HepG2 (cell line): ENCODE results near the gene RAD51C. TPM values are rescaled to one million over a fixed set of nuclear protein-coding genes. Genes with fewer than 3 reads are reported as not detected.
A peak's percentile ranks its signal among the peaks of the same experiment; 100 is the strongest.

Experiments used
- CC2D1A ChIP-seq: sonication (generic); formaldehyde crosslinking; IDR thresholded peaks from 2 replicates; pipeline ENCODE4 v1.8.1; 2023; ENCODE audit warnings: mild to moderate bottlenecking, missing genetic modification reagents
- CCDC6 ChIP-seq: sonication (generic); formaldehyde crosslinking; IDR thresholded peaks from 2 replicates; pipeline ENCODE4 v1.8.1; 2022; ENCODE audit warnings: mild to moderate bottlenecking, missing genetic modification reagents, moderate library complexity
- CEBPZ ChIP-seq: IDR thresholded peaks from 2 replicates; pipeline ENCODE4 v1.6.1; 2012; ENCODE audit warnings: low read length, improper control_type of control experiment
- GFI1 ChIP-seq: sonication (generic); formaldehyde crosslinking; IDR thresholded peaks from 2 replicates; pipeline ENCODE4 v1.5.0; 2020; ENCODE audit warnings: missing genetic modification reagents, mild to moderate bottlenecking, borderline replicate concordance
- KDM5A ChIP-seq: fragments of 200-600 bp; sonication (generic); IDR thresholded peaks from 2 replicates; pipeline ENCODE4 v1.7.0; 2018; ENCODE audit warnings: antibody characterized with exemption, mild to moderate bottlenecking, low read length, borderline replicate concordance
- NR0B2 ChIP-seq: sonication (generic); formaldehyde crosslinking; IDR thresholded peaks from 2 replicates; pipeline ENCODE4 v1.4.0; 2020; ENCODE audit warnings: mild to moderate bottlenecking, missing genetic modification reagents
- NR1H2 ChIP-seq: sonication (generic); formaldehyde crosslinking; IDR thresholded peaks from 2 replicates; pipeline ENCODE4 v1.8.1; 2022; ENCODE audit warnings: low read depth, missing genetic modification reagents, borderline replicate concordance
- SIN3B ChIP-seq: fragments of 150-350 bp; IDR thresholded peaks from 2 replicates; pipeline ENCODE4 v1.6.1; 2014; ENCODE audit warnings: low read length
- SMAD9 ChIP-seq: sonication (generic); formaldehyde crosslinking; IDR thresholded peaks from 2 replicates; pipeline ENCODE4 v1.5.1; 2020; ENCODE audit warnings: mild to moderate bottlenecking, missing genetic modification reagents
- TBL1XR1 ChIP-seq: fragments of 150-350 bp; IDR thresholded peaks from 2 replicates; pipeline ENCODE4 v1.6.1; 2014; ENCODE audit warnings: borderline replicate concordance, low read length; ENCODE audit not compliant: partially characterized antibody
- ZNF121 ChIP-seq: sonication (generic); formaldehyde crosslinking; IDR thresholded peaks from 2 replicates; pipeline ENCODE4 v1.5.0; 2020; ENCODE audit warnings: mild to moderate bottlenecking, missing genetic modification reagents
- ZNF256 ChIP-seq: sonication (generic); formaldehyde crosslinking; conservative IDR thresholded peaks from 2 replicates; pipeline ENCODE4 v1.4.0; 2020; ENCODE audit warnings: missing genetic modification reagents
- ZNF33B ChIP-seq: sonication (generic); formaldehyde crosslinking; IDR thresholded peaks from 2 replicates; pipeline ENCODE4 v1.5.1; 2020; ENCODE audit warnings: mild to moderate bottlenecking, missing genetic modification reagents
- ZNF614 ChIP-seq: IDR thresholded peaks from 2 replicates; pipeline ENCODE4 v1.6.1; 2018; ENCODE audit warnings: missing biosample characterization, missing genetic modification reagents, inconsistent platforms, borderline replicate concordance
- ZNF704 ChIP-seq: sonication (generic); formaldehyde crosslinking; IDR thresholded peaks from 2 replicates; pipeline ENCODE4 v1.8.1; 2023; ENCODE audit warnings: mild to moderate bottlenecking, inconsistent platforms, moderate library complexity, missing genetic modification reagents, borderline replicate concordance
- polyA plus RNA-seq, 8 experiments: library from polyadenylated mRNA; depleted of rRNA in 3 of 8; stranded (reverse) in 7 of 8; unstranded in 1 of 8; fragments of >200 nt; fragmentation: Illumina TruSeq in 4 of 8; extraction: Trizol in 4 of 8; gene quantifications; 2 replicates each; pipeline versions ENCODE4 v1.2.1 to v1.2.3, GENCODE V29; 2011 to 2016; ENCODE audit warnings: low read depth in 4 of 8, missing spikeins in 1 of 8, mixed read lengths in 1 of 8; ENCODE audit not compliant: insufficient read depth in 1 of 8
- total RNA-seq, 5 experiments: library from RNA; depleted of rRNA; stranded (reverse); fragments of >200 nt; fragmentation: Illumina TruSeq; extraction: Trizol; gene quantifications; 2 replicates each; pipeline ENCODE4 v1.2.3, GENCODE V29; 2016; ENCODE audit warnings: low read depth in 1 of 5
- TF ChIP-seq, protein P1 (sequence below): sonication (generic); formaldehyde crosslinking; IDR thresholded peaks from 2 replicates; pipeline ENCODE4 v1.8.1; 2023; ENCODE audit warnings: missing genetic modification reagents, inconsistent platforms, borderline replicate concordance
- TF ChIP-seq, protein P2 (sequence below): sonication (generic); formaldehyde crosslinking; conservative IDR thresholded peaks from 2 replicates; pipeline ENCODE4 v1.4.0; 2020; ENCODE audit warnings: missing genetic modification reagents

RAD51C gene
- total and polyA plus RNA-seq, 2 of the 13 experiments (the other 11 are each of a cell fraction or from before 2014, with no cell fraction given) = 38.5 to 106 TPM

DNA sequence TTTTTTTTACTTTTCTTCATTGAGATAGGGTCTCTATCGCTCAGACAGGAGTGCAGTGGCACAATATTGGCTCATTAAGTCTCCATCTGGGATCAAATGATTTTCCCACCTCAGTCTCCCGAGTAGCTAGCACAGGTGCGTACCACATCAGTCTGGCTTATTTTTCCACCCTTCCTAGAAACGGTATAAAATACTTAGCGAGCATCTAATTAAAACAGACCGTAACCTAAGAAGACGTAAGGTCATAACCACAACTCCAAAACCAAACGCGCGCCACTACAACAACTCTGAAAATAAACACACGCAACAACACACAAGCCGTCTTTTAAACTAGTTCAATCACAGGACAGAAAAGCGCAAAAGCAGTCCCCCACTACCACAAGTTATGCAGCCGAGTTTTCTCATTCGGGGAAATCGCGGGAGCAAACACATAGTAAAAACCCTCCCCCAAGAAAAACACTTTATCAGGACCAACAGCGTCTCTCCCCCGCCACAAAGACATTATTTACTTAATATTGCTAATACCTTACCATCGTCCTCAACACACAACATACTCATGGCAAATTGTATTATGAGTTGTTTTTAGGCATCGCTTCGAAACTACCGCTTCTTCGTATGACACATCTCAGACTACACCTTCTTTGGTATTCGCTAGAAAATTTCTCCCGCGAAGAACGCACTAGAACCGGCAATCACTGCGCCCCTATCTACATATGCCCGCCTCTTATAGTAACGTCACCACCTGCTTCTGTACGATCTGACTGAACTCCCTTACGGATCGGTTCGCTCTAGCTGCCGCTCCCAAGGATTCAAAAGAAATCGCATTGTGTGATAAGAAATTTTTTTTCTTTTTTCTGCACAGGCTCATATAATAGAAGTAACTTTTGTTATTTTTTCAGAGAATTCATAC lies 33.3 kb upstream of the RAD51C start (continued):
- TF ChIP-seq ZNF704 (no peak), SMAD9 (CRISPR knock-in tag) (no peak), ZNF256 (CRISPR knock-in tag) (peak; percentile 87; the same call in 1 of the 2 replicates), ZNF614 (CRISPR knock-in tag) (peak; percentile 91; the same call in 1 of the 2 replicates), CCDC6 (CRISPR knock-in tag) (peak; percentile 89), ZNF121 (CRISPR knock-in tag) (no peak), SIN3B (peak; percentile 68; the same call in 1 of the 2 replicates), KDM5A (no peak), TBL1XR1 (peak; percentile 75), NR1H2 (CRISPR knock-in tag) (no peak), GFI1 (CRISPR knock-in tag) (peak; percentile 77), CC2D1A (CRISPR knock-in tag) (peak; percentile 54; the same call in 1 of the 2 replicates), ZNF33B (CRISPR knock-in tag) (no peak), CEBPZ (0 out of 2 replicates have a peak, but pooled peaks have one; percentile 31), NR0B2 (CRISPR knock-in tag) (no peak)
- TF ChIP-seq, protein P1, sequence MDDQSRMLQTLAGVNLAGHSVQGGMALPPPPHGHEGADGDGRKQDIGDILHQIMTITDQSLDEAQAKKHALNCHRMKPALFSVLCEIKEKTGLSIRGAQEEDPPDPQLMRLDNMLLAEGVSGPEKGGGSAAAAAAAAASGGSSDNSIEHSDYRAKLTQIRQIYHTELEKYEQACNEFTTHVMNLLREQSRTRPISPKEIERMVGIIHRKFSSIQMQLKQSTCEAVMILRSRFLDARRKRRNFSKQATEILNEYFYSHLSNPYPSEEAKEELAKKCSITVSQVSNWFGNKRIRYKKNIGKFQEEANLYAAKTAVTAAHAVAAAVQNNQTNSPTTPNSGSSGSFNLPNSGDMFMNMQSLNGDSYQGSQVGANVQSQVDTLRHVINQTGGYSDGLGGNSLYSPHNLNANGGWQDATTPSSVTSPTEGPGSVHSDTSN = peak; percentile 34; the same call in 1 of the 2 replicates
- TF ChIP-seq, protein P2, sequence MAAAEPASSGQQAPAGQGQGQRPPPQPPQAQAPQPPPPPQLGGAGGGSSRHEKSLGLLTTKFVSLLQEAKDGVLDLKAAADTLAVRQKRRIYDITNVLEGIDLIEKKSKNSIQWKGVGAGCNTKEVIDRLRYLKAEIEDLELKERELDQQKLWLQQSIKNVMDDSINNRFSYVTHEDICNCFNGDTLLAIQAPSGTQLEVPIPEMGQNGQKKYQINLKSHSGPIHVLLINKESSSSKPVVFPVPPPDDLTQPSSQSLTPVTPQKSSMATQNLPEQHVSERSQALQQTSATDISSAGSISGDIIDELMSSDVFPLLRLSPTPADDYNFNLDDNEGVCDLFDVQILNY (CRISPR knock-in tag) = no peak; the same call in 1 of the 2 replicates
